Thoracic aorta (tissue), 2 donors: Measurements from ENCODE around the gene IL18BP. TPM values are rescaled to one million over a fixed set of nuclear protein-coding genes. Genes with fewer than 3 reads are reported as not detected.

Source experiments
- ATAC-seq: fragments of 150-250 bp; one replicate; pipeline ENCODE4 v1.8.0; 2017; ENCODE audit warnings: low read depth; ENCODE audit not compliant: insufficient number of reproducible peaks, low FRiP score
- DNase-seq: peaks from one replicate; pipeline ENCODE4 v3.0.0-alpha.2; 2020; ENCODE audit warnings: low spot score
- H3K27ac ChIP-seq, 2 donors: fragments of 200-600 bp; sonication (generic); 1 replicate in 1 of 2; 2 replicates in 1 of 2; pipeline ENCODE4 v1.5.1; 2016; ENCODE audit warnings: mild to moderate bottlenecking in 2 of 2, moderate library complexity in 2 of 2
- H3K27me3 ChIP-seq: fragments of 200-600 bp; sonication (generic); replicated peaks from 2 replicates; pipeline ENCODE4 v1.6.0; 2016; ENCODE audit warnings: mild to moderate bottlenecking; ENCODE audit not compliant: insufficient read depth
- H3K36me3 ChIP-seq: fragments of 200-600 bp; sonication (generic); one replicate; pipeline ENCODE4 v1.5.1; 2016
- H3K4me1 ChIP-seq, 2 donors: fragments of 200-600 bp; sonication (generic); 1 replicate in 1 of 2; 2 replicates in 1 of 2; pipeline versions ENCODE4 v1.5.1 to v1.6.0; 2016; ENCODE audit warnings: low read depth in 2 of 2, mild to moderate bottlenecking in 1 of 2; ENCODE audit not compliant: control insufficient read depth in 1 of 2
- H3K4me3 ChIP-seq: fragments of 200-600 bp; sonication (generic); 2 replicates; pipeline ENCODE4 v1.5.1; 2016; ENCODE audit warnings: mild to moderate bottlenecking
- H3K9me3 ChIP-seq: fragments of 200-600 bp; sonication (generic); 2 replicates; pipeline ENCODE4 v1.5.1; 2016
- total RNA-seq, 2 donors: library from RNA; depleted of rRNA; stranded (reverse); fragments of >200 nt; gene quantifications; one replicate each; pipeline versions ENCODE4 v1.1.0 to v1.2.3, GENCODE V29; 2016
- TF ChIP-seq, protein P1 (sequence below): fragments of 200-600 bp; sonication (generic); IDR thresholded peaks from one replicate; pipeline ENCODE4 v1.5.1; 2019; ENCODE audit warnings: antibody characterized with exemption

IL18BP gene
- total RNA-seq, 2 donors from 2014 or later, result 20.2 to 32.2 TPM

DNA sequence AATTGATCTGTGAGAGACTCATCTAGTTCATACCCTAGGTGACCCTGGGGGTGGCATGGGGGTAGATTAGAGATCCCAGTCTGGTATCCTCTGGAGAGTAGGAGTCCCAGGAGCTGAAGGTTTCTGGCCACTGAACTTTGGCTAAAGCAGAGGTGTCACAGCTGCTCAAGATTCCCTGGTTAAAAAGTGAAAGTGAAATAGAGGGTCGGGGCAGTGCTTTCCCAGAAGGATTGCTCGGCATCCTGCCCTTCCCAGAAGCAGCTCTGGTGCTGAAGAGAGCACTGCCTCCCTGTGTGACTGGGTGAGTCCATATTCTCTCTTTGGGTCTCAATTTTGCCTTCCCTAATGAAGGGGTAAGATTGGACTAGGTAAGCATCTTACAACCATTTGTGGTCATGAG is 653 bp downstream of the IL18BP start:
- no peak for DNase-seq
- H3K4me1 ChIP-seq, result peaks cover 10 to 18% of the 10 kb centered on the region in 2 donors
- H3K27me3 ChIP-seq, result no peaks in the 10 kb centered on the region
- no peaks in the 10 kb centered on the region for H3K9me3 ChIP-seq
- peak; percentile 40 for ATAC-seq
- H3K36me3 ChIP-seq, result peaks cover 23% of the 10 kb centered on the region
- H3K27ac ChIP-seq, result peak overlapping the region; percentile 51 to 73
- TF ChIP-seq, protein P1, sequence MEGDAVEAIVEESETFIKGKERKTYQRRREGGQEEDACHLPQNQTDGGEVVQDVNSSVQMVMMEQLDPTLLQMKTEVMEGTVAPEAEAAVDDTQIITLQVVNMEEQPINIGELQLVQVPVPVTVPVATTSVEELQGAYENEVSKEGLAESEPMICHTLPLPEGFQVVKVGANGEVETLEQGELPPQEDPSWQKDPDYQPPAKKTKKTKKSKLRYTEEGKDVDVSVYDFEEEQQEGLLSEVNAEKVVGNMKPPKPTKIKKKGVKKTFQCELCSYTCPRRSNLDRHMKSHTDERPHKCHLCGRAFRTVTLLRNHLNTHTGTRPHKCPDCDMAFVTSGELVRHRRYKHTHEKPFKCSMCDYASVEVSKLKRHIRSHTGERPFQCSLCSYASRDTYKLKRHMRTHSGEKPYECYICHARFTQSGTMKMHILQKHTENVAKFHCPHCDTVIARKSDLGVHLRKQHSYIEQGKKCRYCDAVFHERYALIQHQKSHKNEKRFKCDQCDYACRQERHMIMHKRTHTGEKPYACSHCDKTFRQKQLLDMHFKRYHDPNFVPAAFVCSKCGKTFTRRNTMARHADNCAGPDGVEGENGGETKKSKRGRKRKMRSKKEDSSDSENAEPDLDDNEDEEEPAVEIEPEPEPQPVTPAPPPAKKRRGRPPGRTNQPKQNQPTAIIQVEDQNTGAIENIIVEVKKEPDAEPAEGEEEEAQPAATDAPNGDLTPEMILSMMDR, result no peak
- peak overlapping the region; percentile 54 for H3K4me3 ChIP-seq

DNA sequence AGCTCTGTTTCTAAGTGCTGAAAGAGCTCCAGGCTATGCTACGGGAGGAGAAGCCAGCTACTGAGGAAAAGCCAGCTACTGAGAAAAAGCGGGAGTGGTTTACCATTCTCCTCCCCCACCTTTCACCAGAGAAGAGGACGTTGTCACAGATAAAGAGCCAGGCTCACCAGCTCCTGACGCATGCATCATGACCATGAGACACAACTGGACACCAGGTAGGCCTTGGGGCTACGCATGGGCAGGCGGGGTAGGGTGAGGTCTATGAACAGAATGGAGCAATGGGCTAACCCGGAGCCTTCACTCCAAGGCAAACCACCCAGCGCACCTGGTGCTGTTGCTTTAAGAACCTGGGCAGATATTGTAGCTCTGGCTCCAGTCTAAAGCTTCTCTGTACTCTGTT is 1.1 kb downstream of the IL18BP start:
- ATAC-seq (no peak), DNase-seq (no peak)
- Histone ChIP-seq H3K27me3 (no peaks in the 10 kb centered on the region), H3K4me3 (peak overlapping the region; percentile 54), H3K4me1 (peaks cover 10 to 18% of the 10 kb centered on the region in 2 donors), H3K27ac (peak overlapping the region; percentile 51 to 73), H3K9me3 (no peaks in the 10 kb centered on the region), H3K36me3 (peaks cover 27% of the 10 kb centered on the region)
- TF ChIP-seq, protein P1, result no peak

DNA sequence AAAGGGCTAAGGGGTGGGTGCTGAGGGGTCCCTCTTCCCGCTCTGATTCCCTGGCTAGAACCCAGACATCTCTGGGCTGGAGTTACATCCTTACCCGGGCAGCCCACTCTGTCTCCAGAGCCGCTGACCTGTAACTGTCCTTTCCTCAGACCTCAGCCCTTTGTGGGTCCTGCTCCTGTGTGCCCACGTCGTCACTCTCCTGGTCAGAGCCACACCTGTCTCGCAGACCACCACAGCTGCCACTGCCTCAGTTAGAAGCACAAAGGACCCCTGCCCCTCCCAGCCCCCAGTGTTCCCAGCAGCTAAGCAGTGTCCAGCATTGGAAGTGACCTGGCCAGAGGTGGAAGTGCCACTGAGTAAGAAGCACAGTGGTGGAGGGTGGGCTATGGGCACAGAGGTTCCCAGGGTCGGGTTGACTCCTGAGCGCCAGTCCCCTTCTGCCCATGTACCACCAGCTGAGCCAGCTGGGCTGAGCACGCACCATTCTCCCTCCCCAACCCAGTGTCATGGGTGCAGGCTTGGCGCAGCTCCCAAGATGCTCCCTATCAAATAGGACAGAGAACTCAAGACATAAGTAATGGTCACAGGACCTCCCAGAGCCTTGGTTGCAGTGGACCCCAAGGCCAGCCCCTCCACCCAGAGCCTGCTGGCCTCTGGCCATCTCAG is 1.6 kb downstream of the IL18BP start:
- H3K4me1 ChIP-seq, result peaks cover 10 to 18% of the 10 kb centered on the region in 2 donors
- H3K36me3 ChIP-seq, result peaks cover 33% of the 10 kb centered on the region
- peak overlapping the region; percentile 51 to 73 for H3K27ac ChIP-seq
- no peaks in the 10 kb centered on the region for H3K9me3 ChIP-seq
- H3K4me3 ChIP-seq, result no peak overlapping the region
- ATAC-seq, result no peak
- DNase-seq, result no peak
- TF ChIP-seq, protein P1, result no peak
- no peaks in the 10 kb centered on the region for H3K27me3 ChIP-seq

DNA sequence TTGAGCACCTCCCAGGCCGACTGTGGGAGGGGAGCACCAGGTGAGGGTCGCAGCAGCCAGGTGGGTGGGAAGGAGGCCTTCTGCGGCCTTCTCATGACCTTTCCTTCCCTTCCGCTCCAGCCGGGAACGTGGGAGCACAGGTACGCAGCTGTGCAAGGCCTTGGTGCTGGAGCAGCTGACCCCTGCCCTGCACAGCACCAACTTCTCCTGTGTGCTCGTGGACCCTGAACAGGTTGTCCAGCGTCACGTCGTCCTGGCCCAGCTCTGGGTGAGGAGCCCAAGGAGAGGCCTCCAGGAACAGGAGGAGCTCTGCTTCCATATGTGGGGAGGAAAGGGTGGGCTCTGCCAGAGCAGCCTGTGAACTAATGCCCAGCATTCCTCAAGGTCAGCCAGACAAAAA is 2.6 kb downstream of the IL18BP start:
- Histone ChIP-seq H3K4me1 (peaks cover 10 to 18% of the 10 kb centered on the region in 2 donors), H3K36me3 (peaks cover 40% of the 10 kb centered on the region), H3K9me3 (no peaks in the 10 kb centered on the region), H3K27ac (no peak overlapping the region), H3K27me3 (no peaks in the 10 kb centered on the region), H3K4me3 (no peak overlapping the region)
- TF ChIP-seq, protein P1, result no peak
- no peak for DNase-seq
- no peak for ATAC-seq

DNA sequence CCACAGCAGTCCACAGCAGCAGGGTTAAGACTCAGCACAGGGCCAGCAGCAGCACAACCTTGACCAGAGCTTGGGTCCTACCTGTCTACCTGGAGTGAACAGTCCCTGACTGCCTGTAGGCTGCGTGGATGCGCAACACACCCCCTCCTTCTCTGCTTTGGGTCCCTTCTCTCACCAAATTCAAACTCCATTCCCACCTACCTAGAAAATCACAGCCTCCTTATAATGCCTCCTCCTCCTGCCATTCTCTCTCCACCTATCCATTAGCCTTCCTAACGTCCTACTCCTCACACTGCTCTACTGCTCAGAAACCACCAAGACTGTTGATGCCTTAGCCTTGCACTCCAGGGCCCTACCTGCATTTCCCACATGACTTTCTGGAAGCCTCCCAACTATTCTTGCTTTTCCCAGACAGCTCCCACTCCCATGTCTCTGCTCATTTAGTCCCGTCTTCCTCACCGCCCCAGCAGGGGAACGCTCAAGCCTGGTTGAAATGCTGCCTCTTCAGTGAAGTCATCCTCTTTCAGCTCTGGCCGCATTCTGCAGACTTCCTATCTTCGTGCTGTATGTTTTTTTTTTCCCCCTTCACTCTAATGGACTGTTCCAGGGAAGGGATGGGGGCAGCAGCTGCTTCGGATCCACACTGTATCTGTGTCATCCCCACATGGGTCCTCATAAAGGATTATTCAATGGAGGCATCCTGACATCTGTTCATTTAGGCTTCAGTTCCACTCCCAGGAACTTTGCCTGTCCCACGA is 3.3 kb downstream of the IL18BP start:
- TF ChIP-seq, protein P1, result no peak
- H3K27ac ChIP-seq, result no peak overlapping the region

More for the DNA sequence above, 3.3 kb downstream of the IL18BP start:
- DNase-seq (no peak), ATAC-seq (no peak)
- Histone ChIP-seq H3K9me3 (no peaks in the 10 kb centered on the region), H3K4me3 (no peak overlapping the region), H3K36me3 (peaks cover 43% of the 10 kb centered on the region), H3K4me1 (peaks cover 10 to 18% of the 10 kb centered on the region in 2 donors), H3K27me3 (no peaks in the 10 kb centered on the region)
